GM11168 (cell line): Measurements from ENCODE around the gene MYO10.
"Not testable (repeated sequence)": the region's sequence is repeated elsewhere in the genome, so short reads cannot be mapped to it uniquely, and the experiment has no call there.

ENCODE experiments used
- in situ Hi-C: fragments of 300-500 bp; cut with MboI; formaldehyde crosslinking; loops from one replicate; pipeline ENCODE4 v1.12.0; 2022; ENCODE audit warnings: low sequenced_read_pairs; ENCODE audit not compliant: unreplicated experiment

The MYO10 gene

GRCh38 chr5:16842896-16843295, 93.2 kb downstream of the MYO10 start:
- in situ Hi-C loops = no loop called here

DNA sequence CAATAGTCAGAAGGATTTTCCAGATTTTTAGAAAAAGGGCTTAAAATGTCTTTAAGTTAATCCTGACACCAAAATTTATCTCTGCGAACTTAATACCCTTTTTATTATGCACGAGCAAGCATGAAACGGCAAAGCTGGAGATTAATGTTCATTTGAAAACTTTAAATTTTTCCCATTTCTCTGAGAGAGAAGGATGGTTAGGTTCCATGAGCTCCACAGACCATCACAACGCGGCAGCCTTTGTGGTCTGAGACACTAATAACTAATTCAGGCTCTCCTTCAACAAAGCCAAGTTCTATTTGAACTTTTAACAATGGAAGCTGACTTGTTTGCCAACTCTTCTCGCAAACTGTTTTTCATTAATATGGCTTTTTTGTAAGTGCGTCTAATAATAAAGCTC, 94.7 kb downstream of the MYO10 start:
- in situ Hi-C loops = no loop called here

GRCh38 chr5:16837305-16837704, 98.8 kb downstream of the MYO10 start:
- in situ Hi-C loops = no loop called here

DNA sequence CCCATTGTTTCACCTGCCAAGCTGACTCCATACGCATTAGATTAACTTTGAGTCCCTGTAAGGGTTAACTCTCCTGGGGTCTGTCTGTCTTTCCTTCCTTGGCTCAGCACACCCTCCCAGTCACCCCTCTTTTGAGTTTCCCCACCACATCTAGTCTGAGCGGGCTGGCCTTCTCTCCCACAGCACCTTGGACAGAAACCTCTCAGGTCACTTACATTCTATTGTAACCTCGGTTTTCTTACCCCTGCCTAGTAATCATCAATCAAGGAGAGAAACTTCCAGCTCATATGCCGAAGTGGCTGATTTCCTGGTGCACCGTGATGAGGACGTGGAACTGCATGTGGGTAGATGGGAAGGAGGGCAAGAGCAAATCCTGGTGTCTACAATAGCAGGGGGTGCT, 102.1 kb downstream of the MYO10 start:
- in situ Hi-C loops = no loop called here

GRCh38 chr5:16831326-16831725, 104.8 kb downstream of the MYO10 start:
- in situ Hi-C loops = not testable (repeated sequence)

DNA sequence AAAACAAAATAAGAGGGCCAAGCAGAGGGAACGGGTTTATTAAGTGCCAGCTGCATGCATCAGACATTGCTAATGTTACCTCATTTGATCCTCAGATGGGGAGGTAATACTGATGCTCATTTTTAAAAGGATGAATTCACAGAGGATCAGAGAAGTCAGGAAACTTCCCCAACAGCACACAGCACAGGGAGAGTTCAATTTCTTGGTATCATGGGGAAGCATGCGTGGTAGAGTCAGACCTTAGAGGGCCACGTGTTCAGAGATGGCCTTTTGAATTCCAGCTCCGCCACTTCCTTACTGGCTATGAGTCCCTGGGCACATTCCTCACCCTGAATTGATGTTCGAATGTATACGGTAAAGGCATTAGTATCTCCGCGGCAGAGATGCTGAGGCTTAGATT, 108.3 kb downstream of the MYO10 start:
- in situ Hi-C loops = no loop called here

DNA sequence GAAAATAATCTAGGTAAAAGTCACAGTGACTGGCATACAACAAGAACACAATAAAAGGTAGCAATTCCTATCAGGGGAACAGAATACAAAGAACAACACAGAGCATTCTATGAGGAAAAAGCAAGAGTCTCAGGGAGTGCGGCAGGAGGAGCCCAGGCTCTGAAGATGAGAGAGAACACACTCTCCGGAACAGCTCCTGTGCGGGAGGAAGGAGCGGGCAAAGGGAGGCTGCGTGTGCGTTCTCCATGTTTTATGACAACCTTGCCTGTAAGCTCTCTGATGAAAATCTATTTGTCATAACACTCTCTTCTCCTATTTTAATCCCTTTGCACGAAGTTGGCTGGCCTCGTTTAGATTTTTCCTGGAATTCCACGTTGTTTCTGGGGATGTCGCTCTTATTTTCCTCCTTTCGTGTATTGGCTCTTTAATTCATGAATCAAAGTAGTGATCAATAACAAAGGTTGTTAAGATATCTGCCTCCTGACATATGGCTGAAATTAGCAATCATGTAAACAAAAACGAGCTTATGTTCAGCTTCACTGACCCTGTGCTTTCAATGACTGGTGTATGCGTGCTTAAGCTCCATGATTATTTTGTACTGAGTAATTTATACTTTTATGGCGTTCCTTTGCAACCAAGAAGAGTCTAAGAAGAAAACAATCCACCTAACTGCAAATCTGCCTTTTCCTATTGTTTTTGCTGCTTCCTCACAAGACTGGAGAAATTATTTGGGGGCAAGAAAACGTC, 109.5 kb downstream of the MYO10 start:
- in situ Hi-C loops = no loop called here

DNA sequence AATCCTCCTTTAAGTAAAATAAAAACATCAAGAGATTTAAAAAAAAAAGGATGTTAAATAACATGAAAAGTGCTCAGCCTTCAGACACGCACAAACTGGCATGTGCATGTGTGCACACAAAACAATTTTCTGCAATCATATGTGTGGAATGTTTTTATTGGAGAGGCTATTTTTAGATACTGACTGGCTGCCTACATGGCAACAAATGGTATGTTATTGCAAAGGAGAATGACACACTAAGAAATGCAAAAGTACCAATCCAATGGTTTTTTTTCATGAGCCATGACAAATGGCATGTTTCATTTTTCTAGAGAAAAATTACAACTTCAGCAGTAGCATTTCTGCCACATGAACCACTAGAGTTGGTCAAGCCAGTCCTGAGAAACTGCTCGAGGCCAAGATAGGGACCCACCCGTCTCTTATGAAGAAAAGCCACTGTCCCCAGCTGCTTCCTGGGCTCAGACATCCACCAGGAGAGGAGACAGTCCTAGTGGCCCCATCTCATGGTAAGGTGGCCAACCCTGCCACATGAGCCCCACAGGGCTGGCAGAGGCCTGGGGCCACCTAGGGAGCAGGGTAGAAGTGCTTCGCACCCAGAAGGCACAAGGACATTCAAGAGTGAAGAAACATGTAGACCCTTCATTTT, 116.4 kb downstream of the MYO10 start:
- in situ Hi-C loops = no loop called here

DNA sequence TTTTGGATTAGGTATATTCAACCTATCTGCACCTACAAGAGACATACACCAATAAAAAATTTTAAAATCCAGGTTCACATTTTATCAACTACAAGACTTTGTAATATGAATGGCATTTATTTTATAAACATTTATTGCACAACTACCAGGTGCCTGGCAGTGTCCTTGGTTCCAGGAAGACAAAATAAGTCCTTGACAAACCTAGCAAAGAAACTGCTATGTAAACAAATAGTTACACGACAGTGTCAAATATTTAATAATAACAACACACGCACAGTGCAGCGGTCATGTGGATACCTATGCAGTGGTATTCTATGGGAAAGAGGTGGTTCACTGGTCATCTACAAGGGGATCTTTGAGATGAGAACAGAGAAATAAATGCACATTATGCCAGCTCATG, 120.7 kb downstream of the MYO10 start:
- in situ Hi-C loops = no loop called here

DNA sequence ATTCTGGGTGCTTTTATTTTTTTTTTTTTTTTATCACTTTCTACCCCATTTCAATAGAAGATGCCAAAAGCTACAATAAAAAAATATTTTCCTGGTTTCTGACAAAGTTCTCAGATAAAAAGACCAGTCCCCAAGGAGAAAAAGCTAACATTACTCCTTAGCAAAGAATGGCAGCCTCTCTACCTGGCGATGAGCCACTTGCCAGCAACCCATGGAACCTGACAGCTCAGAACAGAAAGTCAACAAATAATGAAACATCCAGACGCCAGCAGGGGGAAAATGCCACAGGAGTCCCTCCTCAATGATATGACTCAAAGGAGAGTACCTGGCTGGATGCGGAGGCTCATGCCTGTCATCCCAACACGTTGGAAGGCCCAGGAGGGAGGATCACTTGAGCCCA, 123.2 kb downstream of the MYO10 start:
- in situ Hi-C loops = no loop called here

- in situ Hi-C loops = no loop called here
Observed at GRCh38 chr5:16812448-16812847, 123.6 kb downstream of the MYO10 start.

DNA sequence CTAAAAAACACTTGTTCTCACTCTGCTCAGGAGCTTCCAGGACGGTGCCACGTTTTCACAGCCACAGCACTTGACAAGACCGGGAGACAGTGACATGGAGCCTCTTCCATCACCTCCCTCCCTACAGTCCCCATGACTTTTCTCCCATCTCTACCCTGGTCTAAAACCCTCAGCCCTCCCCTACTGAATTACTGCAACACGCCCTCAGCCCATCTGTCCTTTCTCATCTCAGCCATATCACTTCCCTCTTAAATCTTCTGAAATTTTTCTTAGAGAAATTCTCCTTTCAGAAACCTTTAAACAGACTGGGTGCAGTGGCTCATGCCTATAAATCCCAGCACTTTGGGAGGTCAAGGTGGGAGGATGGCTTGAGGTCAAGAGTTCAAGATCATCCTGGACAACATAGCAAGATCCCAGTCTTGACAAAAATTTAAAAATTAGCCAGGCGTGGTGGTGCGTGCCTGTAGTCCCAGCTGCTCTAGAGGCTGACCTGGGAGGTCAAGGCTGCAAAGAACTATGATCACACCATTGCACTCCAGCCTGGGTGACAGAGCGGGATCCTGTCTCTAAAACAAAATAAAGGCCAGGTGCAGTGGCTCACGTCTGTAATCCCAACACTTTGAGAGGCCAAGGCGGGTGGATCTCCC, 125.8 kb downstream of the MYO10 start:
- in situ Hi-C loops = no loop called here

DNA sequence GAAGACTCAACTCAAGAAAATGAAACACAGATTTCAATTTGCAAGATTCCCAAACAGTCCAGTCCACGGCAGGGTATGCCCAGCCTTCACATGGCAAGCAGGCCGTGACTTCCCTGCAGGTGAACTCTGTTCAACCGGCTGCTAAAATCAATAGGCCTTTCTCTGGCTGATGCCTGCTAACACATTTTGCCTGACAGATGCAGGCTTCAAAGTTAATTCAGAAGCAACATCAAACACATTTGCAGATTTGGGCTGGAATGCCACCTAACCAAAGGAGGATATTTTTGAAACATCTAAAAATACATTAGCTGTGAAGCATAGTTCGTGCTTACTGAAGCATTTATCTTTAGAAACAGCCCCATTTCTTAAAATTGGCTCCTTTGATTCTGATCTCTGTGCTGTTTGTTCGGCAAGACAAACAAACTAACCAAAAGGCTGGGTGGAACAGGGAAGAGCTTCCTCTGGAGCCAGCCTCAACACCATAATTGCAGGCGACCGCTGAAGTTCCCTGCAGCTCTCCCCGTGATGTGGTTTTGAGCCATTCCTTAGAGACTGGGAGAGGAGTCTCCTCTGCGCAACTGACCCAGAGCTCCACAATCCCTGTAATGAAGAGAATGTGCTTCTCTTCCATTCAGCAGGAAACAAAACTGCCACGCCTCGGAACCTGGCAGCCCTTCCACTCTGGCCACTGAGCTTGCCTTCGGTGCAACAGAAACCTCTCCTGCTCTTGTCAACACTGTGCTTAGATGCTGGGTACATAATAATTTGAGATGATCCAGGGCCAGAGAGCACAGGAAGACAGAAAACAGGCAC, 126.5 kb downstream of the MYO10 start:
- in situ Hi-C loops = no loop called here

DNA sequence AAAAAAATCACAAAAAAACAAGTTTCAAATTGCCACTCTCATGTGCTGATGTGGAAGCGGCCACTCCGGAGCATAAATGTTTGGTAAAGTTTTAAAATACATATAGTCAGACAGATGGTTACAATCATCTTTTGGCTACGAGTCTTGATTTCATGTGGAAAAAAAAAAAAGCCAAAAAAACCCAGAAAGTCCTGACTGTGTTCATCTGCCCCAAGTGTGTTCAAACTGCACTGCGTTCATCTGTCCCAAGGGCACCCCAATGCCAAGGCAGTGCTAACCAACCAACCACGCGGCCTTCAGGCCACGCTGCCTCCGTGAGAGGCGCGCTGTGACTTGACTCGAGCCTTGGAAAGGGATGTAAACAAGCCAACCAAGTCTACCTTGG, 127.1 kb downstream of the MYO10 start:
- in situ Hi-C loops = no loop called here

DNA sequence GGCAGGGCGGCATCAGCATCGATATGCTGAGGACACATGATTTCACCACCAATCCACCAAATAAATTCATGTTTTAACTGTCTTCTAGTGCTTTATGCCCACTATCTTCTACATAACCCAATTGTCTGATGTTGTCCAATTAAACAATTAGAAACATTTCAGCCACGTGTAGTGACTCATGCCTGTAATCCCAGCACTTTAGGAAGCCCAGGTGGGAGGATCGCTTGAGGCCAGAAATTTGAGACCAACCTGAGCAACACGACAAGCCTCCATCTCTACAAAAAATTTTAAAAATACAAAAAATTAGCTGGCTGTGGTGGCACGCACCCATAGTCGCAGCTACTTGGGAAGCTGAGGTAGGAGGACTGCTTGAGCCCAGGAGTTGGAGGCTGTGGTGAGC, 128.1 kb downstream of the MYO10 start:
- in situ Hi-C loops = no loop called here

- in situ Hi-C loops = no loop called here
Observed at GRCh38 chr5:16807547-16807864, 128.6 kb downstream of the MYO10 start.

DNA sequence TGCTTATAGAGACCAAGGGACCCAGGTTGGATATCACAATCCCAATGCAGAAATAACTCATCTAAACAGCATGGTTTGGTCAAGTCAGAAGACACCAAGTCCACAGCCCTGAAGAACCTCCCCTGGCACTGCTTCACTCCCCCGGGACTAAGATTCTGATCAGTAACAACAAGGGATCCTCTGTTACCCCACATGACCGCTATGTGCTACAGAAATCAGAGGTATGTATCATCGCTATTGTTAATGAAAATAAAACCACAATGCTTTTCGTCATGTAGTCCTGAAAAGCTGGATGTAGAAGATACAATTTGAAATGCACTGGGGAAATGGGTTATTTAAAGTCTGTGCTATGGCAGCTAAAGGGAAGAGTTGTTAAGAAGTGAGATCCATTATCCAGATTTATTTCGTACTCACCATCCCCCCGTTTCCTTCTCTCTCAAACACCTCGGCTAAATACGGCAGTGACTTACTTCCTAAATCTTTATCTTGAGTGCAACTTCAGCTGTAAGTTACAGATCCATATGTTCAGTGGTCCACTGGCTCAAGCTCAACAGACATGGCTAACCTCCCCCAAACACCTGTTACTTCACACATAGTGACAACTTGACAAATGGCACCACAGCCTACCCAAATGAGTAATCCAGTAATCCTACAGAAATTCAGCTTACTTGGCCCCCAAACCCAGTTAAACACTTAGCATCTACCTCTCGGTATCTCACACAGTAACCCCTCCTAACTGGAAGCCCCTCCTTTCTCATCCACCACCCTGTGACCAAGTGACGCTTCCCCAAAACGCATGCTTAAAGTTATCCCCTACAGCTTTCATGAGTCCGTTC, 129.2 kb downstream of the MYO10 start:
- in situ Hi-C loops = no loop called here

- in situ Hi-C loops = no loop called here
Observed at GRCh38 chr5:16805486-16805885, 130.6 kb downstream of the MYO10 start.

DNA sequence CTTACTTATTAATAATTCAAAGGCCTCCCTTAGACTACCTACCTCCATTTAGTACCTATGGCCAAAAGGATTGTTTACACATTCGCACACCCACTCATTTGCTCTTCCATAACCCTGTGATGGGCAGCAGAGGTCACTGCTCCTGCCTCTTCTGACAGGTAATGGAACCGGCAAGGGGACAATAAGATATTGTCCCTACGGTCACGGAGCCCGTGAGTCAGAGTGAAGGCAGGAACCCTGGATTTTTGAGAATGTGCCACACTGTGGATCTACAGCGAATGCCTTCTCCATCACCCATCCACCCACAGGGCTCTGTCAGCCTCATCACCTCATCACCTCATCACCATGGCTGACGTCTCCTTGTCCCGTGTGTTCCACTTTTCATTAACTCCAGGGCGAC, 132.3 kb downstream of the MYO10 start:
- in situ Hi-C loops = no loop called here

- in situ Hi-C loops = no loop called here
Observed at GRCh38 chr5:16800477-16800876, 135.6 kb downstream of the MYO10 start.
